ENCODE data around the gene STK24. TPM values are rescaled to one million over a fixed set of nuclear protein-coding genes. Genes with fewer than 3 reads are reported as not detected.

Gene STK24
- total RNA-seq, 2 donors from 2014 or later: 55.8 to 63.2 TPM

DNA sequence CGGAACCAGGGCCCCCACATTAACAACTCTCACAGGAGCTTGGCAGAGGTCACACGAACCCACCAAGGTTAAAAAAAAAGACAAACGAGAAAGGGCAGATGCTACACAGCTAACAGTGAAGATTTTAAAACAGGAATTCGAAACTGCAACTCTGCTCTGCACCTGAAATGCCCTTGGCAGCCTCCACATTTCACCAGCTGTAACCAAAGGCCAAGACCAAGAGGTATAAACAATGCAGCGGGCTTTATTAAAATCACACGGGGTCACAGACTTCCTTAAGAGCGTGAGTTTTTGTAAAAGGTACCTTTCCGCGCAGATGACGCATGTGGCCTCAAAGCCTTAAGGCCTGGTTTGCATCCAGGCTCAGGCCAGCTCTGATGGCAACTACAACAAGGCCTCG, 88.2 kb downstream of the STK24 start:
- Histone ChIP-seq H3K27ac (no peak overlapping the region), H3K4me1 (peaks cover 0 to 60% of the 10 kb centered on the region in 2 donors), H3K4me3 (no peak overlapping the region), H3K9me3 (no peaks in the 10 kb centered on the region), H3K36me3 (no peaks in the 10 kb centered on the region), H3K27me3 (no peaks in the 10 kb centered on the region)
- no peak for DNase-seq (ENCODE audit: low spot score)
- TF ChIP-seq, protein P1, sequence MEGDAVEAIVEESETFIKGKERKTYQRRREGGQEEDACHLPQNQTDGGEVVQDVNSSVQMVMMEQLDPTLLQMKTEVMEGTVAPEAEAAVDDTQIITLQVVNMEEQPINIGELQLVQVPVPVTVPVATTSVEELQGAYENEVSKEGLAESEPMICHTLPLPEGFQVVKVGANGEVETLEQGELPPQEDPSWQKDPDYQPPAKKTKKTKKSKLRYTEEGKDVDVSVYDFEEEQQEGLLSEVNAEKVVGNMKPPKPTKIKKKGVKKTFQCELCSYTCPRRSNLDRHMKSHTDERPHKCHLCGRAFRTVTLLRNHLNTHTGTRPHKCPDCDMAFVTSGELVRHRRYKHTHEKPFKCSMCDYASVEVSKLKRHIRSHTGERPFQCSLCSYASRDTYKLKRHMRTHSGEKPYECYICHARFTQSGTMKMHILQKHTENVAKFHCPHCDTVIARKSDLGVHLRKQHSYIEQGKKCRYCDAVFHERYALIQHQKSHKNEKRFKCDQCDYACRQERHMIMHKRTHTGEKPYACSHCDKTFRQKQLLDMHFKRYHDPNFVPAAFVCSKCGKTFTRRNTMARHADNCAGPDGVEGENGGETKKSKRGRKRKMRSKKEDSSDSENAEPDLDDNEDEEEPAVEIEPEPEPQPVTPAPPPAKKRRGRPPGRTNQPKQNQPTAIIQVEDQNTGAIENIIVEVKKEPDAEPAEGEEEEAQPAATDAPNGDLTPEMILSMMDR (IDR thresholded peaks at IDR 0.05): no peak

DNA sequence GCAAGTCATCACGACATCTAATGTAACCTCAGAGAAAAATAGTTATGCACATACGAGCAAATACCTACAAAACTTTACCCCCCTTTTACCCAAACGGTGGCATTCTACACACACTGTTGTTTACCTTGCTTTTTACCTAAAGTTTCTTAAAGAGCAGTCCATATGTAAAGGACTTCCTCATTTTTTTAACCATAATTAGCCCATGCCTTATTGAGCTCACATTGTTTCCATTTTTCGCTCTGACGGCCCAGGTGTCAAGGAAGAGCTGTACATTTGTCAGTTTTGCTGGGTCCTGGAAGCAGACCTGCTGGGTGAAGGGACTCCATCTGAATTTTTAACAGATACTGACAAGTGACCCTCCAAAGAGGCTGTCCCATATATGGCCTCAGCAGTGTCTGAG, 89.4 kb downstream of the STK24 start:
- Histone ChIP-seq H3K27ac (peak overlapping the region in 1 of 2 donors; percentile 9), H3K4me1 (peaks cover 0 to 72% of the 10 kb centered on the region in 2 donors), H3K9me3 (no peaks in the 10 kb centered on the region), H3K4me3 (no peak overlapping the region), H3K27me3 (no peaks in the 10 kb centered on the region), H3K36me3 (no peaks in the 10 kb centered on the region)
- TF ChIP-seq, protein P1 (IDR thresholded peaks at IDR 0.05): no peak
- DNase-seq (ENCODE audit: low spot score): no peak

DNA sequence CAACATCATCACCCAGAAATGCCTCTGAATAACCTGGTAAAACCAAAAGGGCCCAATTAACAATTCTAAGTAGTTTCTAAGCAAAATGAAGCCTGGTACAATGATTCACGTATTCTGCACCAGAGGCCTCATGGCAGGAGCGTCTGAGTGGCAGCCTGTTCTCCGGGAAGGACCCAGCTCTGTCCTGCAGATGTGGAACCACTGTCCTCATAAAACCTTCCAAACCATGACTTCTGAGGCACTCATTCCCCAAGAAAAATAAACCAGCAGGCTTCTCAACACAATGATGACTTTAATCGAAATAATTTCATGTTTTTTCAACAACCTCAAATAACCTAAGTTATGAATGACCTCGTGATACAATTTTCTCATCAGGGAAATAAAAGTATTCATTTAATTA, 89.9 kb downstream of the STK24 start:
- Histone ChIP-seq H3K36me3 (no peaks in the 10 kb centered on the region), H3K4me3 (no peak overlapping the region), H3K9me3 (no peaks in the 10 kb centered on the region), H3K27ac (no peak overlapping the region), H3K4me1 (peaks cover 0 to 72% of the 10 kb centered on the region in 2 donors), H3K27me3 (no peaks in the 10 kb centered on the region)
- TF ChIP-seq, protein P1 (IDR thresholded peaks at IDR 0.05): no peak
- no peak for DNase-seq (ENCODE audit: low spot score)

DNA sequence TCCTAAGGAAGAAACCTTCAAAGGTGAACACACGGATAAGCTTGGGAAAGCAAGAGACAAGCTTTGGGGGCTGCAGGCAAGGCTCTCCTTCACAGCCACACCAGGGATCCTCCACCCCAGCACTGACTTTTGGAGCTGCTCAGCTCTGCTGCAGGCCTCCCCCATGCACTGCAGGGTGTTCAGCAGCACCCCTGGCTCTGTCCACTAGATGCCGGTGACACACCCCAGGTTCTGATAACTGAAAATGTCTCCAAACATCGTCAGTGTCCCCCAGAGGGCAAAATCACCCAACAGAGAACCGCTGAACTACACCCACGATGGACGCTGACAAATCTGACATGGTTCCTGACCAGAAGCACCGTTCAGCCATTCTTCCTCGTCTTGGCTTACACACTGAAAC, 90.5 kb downstream of the STK24 start:
- H3K4me3 ChIP-seq: no peak overlapping the region
- H3K9me3 ChIP-seq: no peaks in the 10 kb centered on the region
- H3K27ac ChIP-seq: no peak overlapping the region
- H3K4me1 ChIP-seq: peaks cover 0 to 78% of the 10 kb centered on the region in 2 donors
- H3K36me3 ChIP-seq: no peaks in the 10 kb centered on the region
- no peaks in the 10 kb centered on the region for H3K27me3 ChIP-seq
- TF ChIP-seq, protein P1 (IDR thresholded peaks at IDR 0.05): no peak
- no peak for DNase-seq (ENCODE audit: low spot score)

DNA sequence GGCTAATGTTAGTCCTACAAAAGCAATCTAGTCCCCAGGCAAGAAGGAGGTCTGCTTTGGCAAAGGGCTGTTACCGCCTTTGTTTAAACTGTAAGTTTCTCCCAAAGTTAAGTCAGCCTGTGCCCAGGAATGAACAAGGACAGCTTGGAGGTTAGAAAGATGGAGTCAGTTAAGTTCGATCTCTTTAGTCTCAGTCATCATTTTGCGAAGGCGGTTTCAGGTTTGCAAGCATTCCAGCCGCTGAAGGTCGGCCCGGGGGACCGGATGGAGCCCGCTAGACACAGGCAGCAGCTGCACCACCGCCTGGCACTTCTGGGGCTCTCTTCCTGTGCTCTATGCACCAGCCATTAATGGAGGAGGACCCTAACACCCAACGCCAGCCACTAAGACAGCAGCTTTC, 91.3 kb downstream of the STK24 start:
- Histone ChIP-seq H3K36me3 (no peaks in the 10 kb centered on the region), H3K4me1 (peaks cover 0 to 85% of the 10 kb centered on the region in 2 donors), H3K9me3 (no peaks in the 10 kb centered on the region), H3K4me3 (no peak overlapping the region), H3K27me3 (no peaks in the 10 kb centered on the region), H3K27ac (peak overlapping the region; percentile 80 to 82)
- no peak for DNase-seq (ENCODE audit: low spot score)
- TF ChIP-seq, protein P1 (IDR thresholded peaks at IDR 0.05): no peak

Measured in right atrium auricular region (tissue), 2 donors.